H1 (cell line): ENCODE measurements around the gene ERVFRD-1. TPM values are rescaled to one million over a fixed set of nuclear protein-coding genes. Genes with fewer than 3 reads are reported as not detected.

Source experiments
- CTCF ChIA-PET: fragments of 300-600 bp; sonication (Branson Sonifier 250); formaldehyde crosslinking; loops from one replicate; lab custom pipeline; 2021; ENCODE audit not compliant: partially characterized antibody; lab: Charles Lee
- POLR2A ChIA-PET: fragments of 300-600 bp; sonication (Branson Sonifier 250); formaldehyde crosslinking; loops from one replicate; lab custom pipeline; 2021; ENCODE audit warnings: inconsistent platforms; ENCODE audit not compliant: partially characterized antibody; lab: Charles Lee
- DNase-seq, 2 experiments: peaks; one replicate each; pipeline versions ENCODE4 v3.0.0 to v3.0.0-alpha.2; 2010 to 2022; ENCODE audit warnings: low spot score in 2 of 2, low read depth in 1 of 2, mixed read lengths in 1 of 2
- FAIRE-seq: peaks from 2 replicates; lab custom pipeline; 2011; peaks lifted over from hg19 to GRCh38; lab: Jason Lieb, UNC
- H2AFZ ChIP-seq: 2 replicates; pipeline ENCODE4 v1.8.1; 2012; ENCODE audit warnings: low read length, inconsistent platforms
- H2AK5ac ChIP-seq: 2 replicates; pipeline ENCODE4 v1.6.1; 2013; ENCODE audit warnings: low read depth, low read length
- H2BK120ac ChIP-seq: replicated peaks from 2 replicates; pipeline ENCODE3; 2013; ENCODE audit warnings: low read depth, low read length, inconsistent platforms
- H2BK12ac ChIP-seq: 2 replicates; pipeline ENCODE4 v1.6.1; 2013; ENCODE audit warnings: low read depth, low read length
- H2BK15ac ChIP-seq: 2 replicates; pipeline ENCODE4 v1.6.1; 2013; ENCODE audit warnings: low read length
- H2BK20ac ChIP-seq: 2 replicates; pipeline ENCODE4 v1.6.1; 2013; ENCODE audit warnings: low read length
- H2BK5ac ChIP-seq: 2 replicates; pipeline ENCODE4 v1.6.1; 2013; ENCODE audit warnings: low read depth, low read length
- H3K14ac ChIP-seq: 2 replicates; pipeline ENCODE4 v1.6.1; 2013; ENCODE audit warnings: inconsistent platforms; ENCODE audit not compliant: insufficient read length
- H3K18ac ChIP-seq: 2 replicates; pipeline ENCODE4 v1.6.1; 2013; ENCODE audit warnings: low read length; ENCODE audit errors: extremely low read depth
- H3K23ac ChIP-seq: 2 replicates; pipeline ENCODE4 v1.6.1; 2013; ENCODE audit warnings: inconsistent platforms; ENCODE audit not compliant: insufficient read length
- H3K23me2 ChIP-seq: 2 replicates; pipeline ENCODE4 v1.6.1; 2013; ENCODE audit warnings: low read depth, low read length
- H3K27ac ChIP-seq: 2 replicates; pipeline ENCODE4 v1.6.1; 2011; ENCODE audit warnings: low read depth, low read length, inconsistent platforms
- H3K27me3 ChIP-seq, 4 experiments: replicated peaks in 1 of 4; 1 replicate in 1 of 4; 2 replicates in 3 of 4; pipeline versions ENCODE4 v1.6.1 to v1.8.1; 2011 to 2013; ENCODE audit warnings: low read length in 3 of 4, mild to moderate bottlenecking in 3 of 4, inconsistent platforms in 2 of 4, mixed read lengths in 2 of 4, moderate library complexity in 1 of 4; ENCODE audit not compliant: control insufficient read depth in 3 of 4, insufficient read depth in 3 of 4; ENCODE audit errors: extremely low read depth in 1 of 4
- H3K36me3 ChIP-seq, 4 experiments: 2 replicates each; pipeline versions ENCODE4 v1.6.1 to v1.8.1; 2011 to 2013; ENCODE audit warnings: mild to moderate bottlenecking in 4 of 4, low read length in 3 of 4, moderate library complexity in 2 of 4, control low read depth in 1 of 4, inconsistent platforms in 1 of 4; ENCODE audit not compliant: insufficient read depth in 4 of 4, control insufficient read depth in 2 of 4
- H3K4ac ChIP-seq: replicated peaks from 2 replicates; pipeline ENCODE3; 2013; ENCODE audit warnings: low read length, low read depth, mixed read lengths, inconsistent platforms; ENCODE audit not compliant: insufficient read length
- H3K4me1 ChIP-seq, 4 experiments: replicated peaks in 1 of 4; 1 replicate in 1 of 4; 2 replicates in 3 of 4; pipeline versions ENCODE4 v1.6.1 to v1.8.1; 2011 to 2013; ENCODE audit warnings: low read length in 3 of 4, inconsistent platforms in 2 of 4, mixed read lengths in 1 of 4; ENCODE audit not compliant: insufficient read depth in 4 of 4, control insufficient read depth in 3 of 4
- H3K4me2 ChIP-seq, 2 experiments: 2 replicates each; pipeline versions ENCODE4 v1.6.1 to v1.8.1; 2011 to 2013; ENCODE audit warnings: low read depth in 2 of 2, low read length in 2 of 2, control low read depth in 1 of 2, inconsistent platforms in 1 of 2, mild to moderate bottlenecking in 1 of 2; ENCODE audit not compliant: insufficient read depth in 1 of 2
- H3K4me3 ChIP-seq, 4 experiments: fragments of 200-600, 300-600 bp in 1 of 4; sonication (generic), shearing (Covaris generic), sonication (Bioruptor Twin) in 1 of 4; 2 replicates each; pipeline versions ENCODE4 v1.5.1 to v1.8.1; 2011 to 2016; ENCODE audit warnings: low read length in 4 of 4, low read depth in 3 of 4, control low read depth in 2 of 4, inconsistent platforms in 2 of 4, mild to moderate bottlenecking in 2 of 4, mixed read lengths in 1 of 4, moderate library complexity in 1 of 4; ENCODE audit not compliant: insufficient read depth in 2 of 4; ENCODE audit errors: extremely low read depth in 1 of 4
- H3K56ac ChIP-seq: replicated peaks from 2 replicates; pipeline ENCODE3; 2013; ENCODE audit warnings: low read depth, mild to moderate bottlenecking, mixed read lengths, low read length, inconsistent platforms; ENCODE audit not compliant: insufficient read length
- H3K79me1 ChIP-seq: 2 replicates; pipeline ENCODE4 v1.6.1; 2013; ENCODE audit warnings: low read depth, low read length, control low read depth
- H3K79me2 ChIP-seq, 2 experiments: 2 replicates each; pipeline versions ENCODE4 v1.6.1 to v1.8.1; 2012 to 2013; ENCODE audit warnings: low read length in 2 of 2, mild to moderate bottlenecking in 2 of 2, inconsistent platforms in 1 of 2; ENCODE audit not compliant: insufficient read depth in 2 of 2, control insufficient read depth in 1 of 2
- H3K9ac ChIP-seq, 4 experiments: replicated peaks in 1 of 4; 1 replicate in 1 of 4; 2 replicates in 3 of 4; pipeline versions ENCODE4 v1.6.1 to v1.8.1; 2011 to 2013; ENCODE audit warnings: low read depth in 3 of 4, low read length in 3 of 4, control low read depth in 2 of 4, mild to moderate bottlenecking in 2 of 4, moderate library complexity in 2 of 4, inconsistent platforms in 1 of 4; ENCODE audit errors: extremely low read depth in 1 of 4
- H3K9me3 ChIP-seq, 2 experiments: 2 replicates each; pipeline versions ENCODE4 v1.6.1 to v1.8.1; 2012 to 2013; ENCODE audit warnings: mild to moderate bottlenecking in 2 of 2, moderate library complexity in 2 of 2, control low read depth in 1 of 2, inconsistent platforms in 1 of 2, low read depth in 1 of 2, low read length in 1 of 2, mixed read lengths in 1 of 2; ENCODE audit not compliant: insufficient read depth in 2 of 2
- H4K20me1 ChIP-seq, 2 experiments: replicated peaks in 1 of 2; 2 replicates each; pipeline versions ENCODE3 to v1.8.1; 2011 to 2013; ENCODE audit warnings: inconsistent platforms in 2 of 2, low read length in 2 of 2, mild to moderate bottlenecking in 1 of 2; ENCODE audit not compliant: insufficient read depth in 2 of 2, control insufficient read depth in 1 of 2
- H4K5ac ChIP-seq: 2 replicates; pipeline ENCODE4 v1.6.1; 2013; ENCODE audit warnings: low read length, low read depth, mixed read lengths, inconsistent platforms; ENCODE audit not compliant: insufficient read length
- H4K8ac ChIP-seq: 2 replicates; pipeline ENCODE4 v1.8.0; 2013; ENCODE audit warnings: mild to moderate bottlenecking, moderate library complexity, low read length, inconsistent platforms; ENCODE audit not compliant: insufficient read depth; ENCODE audit errors: extremely low read depth
- H4K91ac ChIP-seq: replicated peaks from 2 replicates; pipeline ENCODE3; 2013; ENCODE audit warnings: low read length, mixed read lengths, inconsistent platforms; ENCODE audit not compliant: insufficient read length
- BRCA1 ChIP-seq: IDR thresholded peaks from 2 replicates; pipeline ENCODE4 v1.6.1; 2012; ENCODE audit warnings: low read depth, low read length, improper control_type of control experiment
- CBX5 ChIP-seq: fragments of 300-800, 300-1000 bp; sonication (generic); IDR thresholded peaks from 2 replicates; pipeline ENCODE4 v1.7.1; 2016; ENCODE audit warnings: antibody characterized with exemption, low read length, low read depth
- CEBPB ChIP-seq: IDR thresholded peaks from 2 replicates; pipeline ENCODE4 v1.6.1; 2012; ENCODE audit warnings: low read depth, low read length
- NANOG ChIP-seq: IDR thresholded peaks from 2 replicates; pipeline ENCODE4 v1.6.1; 2011; ENCODE audit warnings: low read length, low read depth, mild to moderate bottlenecking, inconsistent platforms; ENCODE audit not compliant: insufficient read depth, poor library complexity, severe bottlenecking
- SAP30 ChIP-seq: fragments of 300-600 bp; sonication (generic); IDR thresholded peaks from 2 replicates; pipeline ENCODE4 v1.7.1; 2012; ENCODE audit warnings: low read length, moderate library complexity, mild to moderate bottlenecking, inconsistent platforms; ENCODE audit not compliant: insufficient read depth, insufficient replicate concordance
- SIX5 ChIP-seq: IDR thresholded peaks from 2 replicates; pipeline ENCODE4 v1.6.1; 2011; ENCODE audit warnings: mild to moderate bottlenecking, low read depth, low read length
- SRF ChIP-seq: IDR thresholded peaks from 2 replicates; pipeline ENCODE4 v1.6.1; 2011; ENCODE audit warnings: mild to moderate bottlenecking, low read depth, low read length, moderate library complexity
- TAF7 ChIP-seq: optimal IDR thresholded peaks from 2 replicates; pipeline ENCODE3; 2011; ENCODE audit warnings: low read depth, mild to moderate bottlenecking, inconsistent platforms, low read length, moderate library complexity, borderline replicate concordance
- WGBS, 2 experiments: shearing (Covaris generic) in 1 of 2; methylation state at CpG; one replicate each; pipeline versions ENCODE4 v1.1.6 to v1.1.7; 2013 to 2015; ENCODE audit warnings: low lambda C conversion rate in 2 of 2, mixed read lengths in 2 of 2, inconsistent platforms in 1 of 2, low coverage in 1 of 2, missing lambda C conversion rate in 1 of 2; ENCODE audit not compliant: insufficient replicate concordance in 2 of 2, insufficient coverage in 1 of 2, insufficient read length in 1 of 2; ENCODE audit errors: extremely low coverage in 1 of 2, missing lambda C conversion rate in 1 of 2; 5-methylcytosine and 5-hydroxymethylcytosine counted together
- polyA plus RNA-seq, 7 experiments: library from polyadenylated mRNA; depleted of rRNA in 3 of 7; stranded (reverse) in 5 of 7; unstranded in 2 of 7; fragments of >200 nt in 5 of 7; fragments of 200-250 nt in 2 of 7; gene quantifications; 1 replicate in 5 of 7; 2 replicates in 1 of 7; 4 replicates in 1 of 7; pipeline versions ENCODE4 v1.2.1 to v1.2.3, GENCODE V29; 2011 to 2013; ENCODE audit warnings: missing spikeins in 2 of 7, mixed read lengths in 2 of 7
- total RNA-seq: library from RNA; stranded (reverse); fragmentation: NEBNext Ultra II Directional; extraction: Animal tissue kit (Norgen Biotek cat#: 25700); gene quantifications from 2 replicates; pipeline ENCODE4 v1.2.1, GENCODE V29; 2021
- TF ChIP-seq, protein P1 (sequence below): IDR thresholded peaks from 2 replicates; pipeline ENCODE4 v1.6.1; 2011; ENCODE audit warnings: low read depth, mild to moderate bottlenecking, low read length; ENCODE audit not compliant: insufficient read depth

The ERVFRD-1 gene
- total and polyA plus RNA-seq, 2 of the 8 experiments (the other 6 are each of a cell fraction or from before 2014, with no cell fraction given): not detected

DNA sequence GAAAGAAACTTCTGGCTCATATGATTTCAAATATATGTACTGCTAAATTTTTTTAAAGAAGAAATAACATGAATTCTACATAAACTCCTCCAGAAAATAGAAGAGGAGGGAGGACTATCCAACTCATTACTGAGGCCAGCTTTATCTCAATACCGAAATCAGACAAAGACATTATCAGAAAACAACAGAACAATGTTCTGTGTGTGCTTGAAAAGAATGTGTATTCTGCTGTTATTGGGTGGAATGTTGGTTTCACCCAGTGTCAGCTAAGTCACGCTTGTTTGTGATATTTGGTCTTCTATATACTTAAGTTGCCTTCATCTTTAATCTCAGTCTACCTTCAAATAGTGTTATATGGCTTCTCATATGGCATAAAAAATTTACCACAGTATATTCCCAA lies 48.8 kb downstream of the ERVFRD-1 start:
- Histone ChIP-seq H4K5ac (no peak overlapping the region), H3K27me3 (no peaks in the 10 kb centered on the region), H3K9ac (no peak overlapping the region), H2AFZ (no peak overlapping the region), H3K23me2 (no peaks in the 10 kb centered on the region), H3K9me3 (no peaks in the 10 kb centered on the region), H3K27ac (no peak overlapping the region), H3K4me3 (no peak overlapping the region), H4K20me1 (no peaks in the 10 kb centered on the region), H3K4me2 (no peak overlapping the region), H2AK5ac (no peak overlapping the region), H3K23ac (no peak overlapping the region), H4K8ac (no peak overlapping the region), H3K4ac (no peak overlapping the region)
- DNase-seq: no peak
- POLR2A ChIA-PET: interaction anchor here (0.6 kb wide), 1 partner anchor 817 kb away, joined by 5 read pairs; no protein-coding TSS in a partner anchor
- TF ChIP-seq SAP30: no peak
- no peak for TF ChIP-seq NANOG
- no peak for TF ChIP-seq CEBPB
- TF ChIP-seq TAF7: no peak
- no peak for TF ChIP-seq SRF
- no peak for TF ChIP-seq BRCA1
- no peak for TF ChIP-seq CBX5
- no peak for TF ChIP-seq SIX5
- TF ChIP-seq, protein P1, sequence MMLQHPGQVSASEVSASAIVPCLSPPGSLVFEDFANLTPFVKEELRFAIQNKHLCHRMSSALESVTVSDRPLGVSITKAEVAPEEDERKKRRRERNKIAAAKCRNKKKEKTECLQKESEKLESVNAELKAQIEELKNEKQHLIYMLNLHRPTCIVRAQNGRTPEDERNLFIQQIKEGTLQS: no peak
- TF ChIP-seq, all 59 proteins: peak for 0
- Histone ChIP-seq H2BK120ac (no peak overlapping the region), H3K18ac (no peak overlapping the region), H2BK5ac (no peak overlapping the region), H2BK12ac (no peak overlapping the region), H3K36me3 (no peaks in the 10 kb centered on the region), H2BK20ac (no peak overlapping the region), H4K91ac (no peak overlapping the region), H3K14ac (no peak overlapping the region), H2BK15ac (no peak overlapping the region), H3K79me2 (no peaks in the 10 kb centered on the region), H3K79me1 (no peaks in the 10 kb centered on the region), H3K56ac (no peak overlapping the region), H3K4me1 (no peaks in the 10 kb centered on the region)
- 85% methylated on average over 2 of the region's 2 CpGs; no CpG with 5 or more reads in 1 of the 2 experiments for WGBS, 2 experiments
- CTCF ChIA-PET: interaction anchor here (1.0 to 2.9 kb wide), 5 partner anchors 17 to 108 kb away, joined by 3 to 9 read pairs (median 4); partner anchors contain the start of gene ELOVL2
- no peak for FAIRE-seq
